Mesenchymal stem cell (in vitro differentiated cells and primary cell): ENCODE measurements around the gene TAF11. TPM values are rescaled to one million over a fixed set of nuclear protein-coding genes. Genes with fewer than 3 reads are reported as not detected.
A peak's percentile ranks its signal among the peaks of the same experiment; 100 is the strongest.
"Not testable (repeated sequence)": the region's sequence is repeated elsewhere in the genome, so short reads cannot be mapped to it uniquely, and the experiment has no call there.

Experiments used
- DNase-seq: peaks from one replicate; pipeline ENCODE4 v3.0.0-alpha.2; 2013
- H2AFZ ChIP-seq: one replicate; pipeline ENCODE4 v1.6.1; 2013; ENCODE audit warnings: low read depth, mild to moderate bottlenecking, control low read depth, inconsistent platforms, low read length, moderate library complexity
- H2AK5ac ChIP-seq: 2 replicates; pipeline ENCODE4 v1.6.1; 2013; ENCODE audit warnings: low read length, moderate library complexity, mild to moderate bottlenecking, inconsistent platforms; ENCODE audit not compliant: severe bottlenecking
- H2BK120ac ChIP-seq: one replicate; pipeline ENCODE4 v1.6.1; 2013; ENCODE audit warnings: low read depth, mild to moderate bottlenecking, inconsistent platforms, low read length, moderate library complexity
- H2BK12ac ChIP-seq, 2 experiments: one replicate each; pipeline ENCODE4 v1.6.1; 2013; ENCODE audit warnings: inconsistent platforms in 2 of 2, low read length in 2 of 2, mild to moderate bottlenecking in 2 of 2, moderate library complexity in 2 of 2, control low read depth in 1 of 2
- H2BK15ac ChIP-seq: one replicate; pipeline ENCODE4 v1.6.1; 2013; ENCODE audit warnings: mild to moderate bottlenecking, low read depth, inconsistent platforms; ENCODE audit not compliant: poor library complexity, severe bottlenecking
- H2BK5ac ChIP-seq: 2 replicates; pipeline ENCODE4 v1.6.1; 2013; ENCODE audit warnings: low read depth, mild to moderate bottlenecking, low read length, control low read depth, inconsistent platforms; ENCODE audit not compliant: poor library complexity, severe bottlenecking
- H3K14ac ChIP-seq, 2 experiments: one replicate each; pipeline ENCODE4 v1.6.1; 2013; ENCODE audit warnings: inconsistent platforms in 2 of 2, low read length in 2 of 2, control low read depth in 1 of 2, mild to moderate bottlenecking in 1 of 2, moderate library complexity in 1 of 2
- H3K18ac ChIP-seq, 2 experiments: one replicate each; pipeline ENCODE4 v1.6.1; 2013; ENCODE audit warnings: inconsistent platforms in 2 of 2, low read length in 2 of 2, control low read depth in 1 of 2, low read depth in 1 of 2, mild to moderate bottlenecking in 1 of 2
- H3K23ac ChIP-seq, 2 experiments: one replicate each; pipeline ENCODE4 v1.6.1; 2013; ENCODE audit warnings: inconsistent platforms in 2 of 2, low read length in 2 of 2, mild to moderate bottlenecking in 2 of 2, moderate library complexity in 2 of 2, control low read depth in 1 of 2
- H3K27ac ChIP-seq: 2 replicates; pipeline ENCODE4 v1.5.1; 2013; ENCODE audit warnings: mild to moderate bottlenecking, moderate library complexity, low read length, control low read depth, inconsistent platforms; ENCODE audit not compliant: poor library complexity, severe bottlenecking
- H3K27me3 ChIP-seq, 2 experiments: 2 replicates each; pipeline versions ENCODE4 v1.6.1 to v1.7.0; 2013; ENCODE audit warnings: low read length in 2 of 2, mild to moderate bottlenecking in 2 of 2, moderate library complexity in 2 of 2, control low read depth in 1 of 2, inconsistent platforms in 1 of 2; ENCODE audit not compliant: control insufficient read depth in 1 of 2, insufficient read depth in 1 of 2
- H3K36me3 ChIP-seq, 2 experiments: 2 replicates each; pipeline versions ENCODE4 v1.6.1 to v1.7.0; 2013; ENCODE audit warnings: low read length in 2 of 2, control low read depth in 1 of 2, inconsistent platforms in 1 of 2, low read depth in 1 of 2, mild to moderate bottlenecking in 1 of 2; ENCODE audit not compliant: insufficient read depth in 2 of 2, control insufficient read depth in 1 of 2
- H3K4ac ChIP-seq, 2 experiments: one replicate each; pipeline ENCODE4 v1.6.1; 2013; ENCODE audit warnings: inconsistent platforms in 2 of 2, low read length in 2 of 2, mild to moderate bottlenecking in 2 of 2, moderate library complexity in 2 of 2, control low read depth in 1 of 2, low read depth in 1 of 2
- H3K4me1 ChIP-seq: 2 replicates; pipeline ENCODE4 v1.6.1; 2013; ENCODE audit warnings: low read depth, low read length, control low read depth; ENCODE audit not compliant: control insufficient read depth, insufficient read depth
- H3K4me2 ChIP-seq: 2 replicates; pipeline ENCODE4 v1.6.1; 2013; ENCODE audit warnings: low read length, mild to moderate bottlenecking, inconsistent platforms; ENCODE audit not compliant: poor library complexity, severe bottlenecking
- H3K4me3 ChIP-seq, 2 experiments: 2 replicates each; pipeline versions ENCODE4 v1.5.1 to v1.7.0; 2013; ENCODE audit warnings: low read length in 2 of 2, mild to moderate bottlenecking in 2 of 2, control low read depth in 1 of 2, low read depth in 1 of 2; ENCODE audit not compliant: insufficient read depth in 1 of 2
- H3K79me1 ChIP-seq: replicated peaks from 2 replicates; pipeline ENCODE4 v1.6.1; 2013; ENCODE audit warnings: mild to moderate bottlenecking, control low read depth, low read length, inconsistent platforms; ENCODE audit not compliant: poor library complexity, severe bottlenecking
- H3K9ac ChIP-seq: 2 replicates; pipeline ENCODE4 v1.7.0; 2013; ENCODE audit warnings: mild to moderate bottlenecking, low read length, moderate library complexity
- H3K9me3 ChIP-seq: 2 replicates; pipeline ENCODE4 v1.7.0; 2013; ENCODE audit warnings: mild to moderate bottlenecking, low read length; ENCODE audit not compliant: control insufficient read depth
- H4K8ac ChIP-seq: one replicate; pipeline ENCODE4 v1.6.1; 2013; ENCODE audit warnings: inconsistent platforms, mild to moderate bottlenecking, low read length, moderate library complexity
- H4K91ac ChIP-seq: one replicate; pipeline ENCODE4 v1.6.1; 2013; ENCODE audit warnings: mild to moderate bottlenecking, low read length, inconsistent platforms
- WGBS: methylation state at CpG from one replicate; pipeline ENCODE4 v1.1.7; 2013; ENCODE audit warnings: mixed read lengths; 5-methylcytosine and 5-hydroxymethylcytosine counted together
- polyA plus RNA-seq, 2 experiments: library from polyadenylated mRNA; stranded (reverse); fragments of 200-250 nt; gene quantifications; one replicate each; pipeline ENCODE4 v1.2.3, GENCODE V29; 2013

The TAF11 gene, protein sequence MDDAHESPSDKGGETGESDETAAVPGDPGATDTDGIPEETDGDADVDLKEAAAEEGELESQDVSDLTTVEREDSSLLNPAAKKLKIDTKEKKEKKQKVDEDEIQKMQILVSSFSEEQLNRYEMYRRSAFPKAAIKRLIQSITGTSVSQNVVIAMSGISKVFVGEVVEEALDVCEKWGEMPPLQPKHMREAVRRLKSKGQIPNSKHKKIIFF
- polyA plus RNA-seq (2013, experiment 1 of 2), result 29.3 TPM
- polyA plus RNA-seq (2013, experiment 2 of 2), result 30.4 TPM

DNA sequence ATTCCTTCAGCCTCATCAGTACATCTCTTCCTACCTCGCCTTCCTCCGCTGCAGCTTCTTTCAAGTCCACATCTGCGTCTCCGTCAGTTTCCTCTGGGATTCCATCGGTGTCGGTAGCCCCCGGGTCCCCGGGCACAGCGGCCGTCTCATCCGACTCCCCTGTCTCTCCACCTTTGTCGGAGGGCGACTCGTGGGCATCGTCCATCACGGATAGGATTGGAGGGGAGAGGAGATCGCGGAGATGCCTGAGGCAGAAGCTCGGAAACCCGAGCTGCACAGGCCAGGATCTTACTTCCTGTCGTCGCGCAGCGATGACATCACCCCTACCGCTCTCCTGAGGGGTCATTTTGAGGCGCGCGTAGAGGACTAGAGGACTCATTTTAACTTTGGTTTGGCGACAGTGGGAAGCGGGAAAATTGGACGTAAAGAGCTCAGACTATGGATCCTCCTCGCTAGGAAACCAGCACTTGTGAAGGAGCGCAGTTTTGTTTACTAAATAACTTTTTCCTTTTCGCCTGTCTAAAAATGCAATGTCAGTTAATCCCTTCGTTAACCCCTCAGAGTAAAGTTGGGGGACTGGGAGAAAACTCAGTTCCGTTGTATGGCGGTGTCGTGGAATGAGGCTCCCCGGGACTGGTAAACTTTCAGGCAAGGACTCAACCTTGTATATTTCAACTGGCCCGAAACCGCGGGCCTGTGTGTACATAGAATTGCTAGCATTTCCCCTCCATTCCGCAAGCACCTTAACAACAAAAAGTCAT, at the start of gene TAF11:
TSS of gene TAF11 (minus strand) at position 290 of the 761 bp plus-strand sequence. CDS start at position 205, 85 bp downstream.
- Histone ChIP-seq H3K79me1 (peaks cover 24% of the 10 kb centered on the region), H3K36me3 (peaks cover 0 to 12% of the 10 kb centered on the region in 2 experiments), H3K23ac (peak within 1 kb of the TSS in 1 of 2 experiments; percentile 94), H2BK12ac (peak within 1 kb of the TSS in 1 of 2 experiments; percentile 91), H3K4me1 (peaks cover 6% of the 10 kb centered on the region), H4K8ac (peak within 1 kb of the TSS; percentile 93), H3K18ac (peak within 1 kb of the TSS in 1 of 2 experiments; percentile 37), H3K4me3 (peak within 1 kb of the TSS; percentile 87 to 95), H2BK15ac (peak within 1 kb of the TSS; percentile 89), H3K27ac (peak within 1 kb of the TSS; percentile 74), H3K9ac (peak within 1 kb of the TSS; percentile 96), H3K27me3 (no peaks in the 10 kb centered on the region), H2AK5ac (no peak within 1 kb of the TSS), H3K4me2 (peak within 1 kb of the TSS; percentile 92), H4K91ac (peak within 1 kb of the TSS; percentile 61), H3K9me3 (no peaks in the 10 kb centered on the region), H3K4ac (peak within 1 kb of the TSS in 1 of 2 experiments; percentile 42), H2BK5ac (no peak within 1 kb of the TSS), H3K14ac (no peak within 1 kb of the TSS), H2BK120ac (no peak within 1 kb of the TSS), H2AFZ (peak within 1 kb of the TSS; percentile 85)
- peak; percentile 97 for DNase-seq
- under 1% methylated on average over 41 of the region's 43 CpGs for WGBS

DNA sequence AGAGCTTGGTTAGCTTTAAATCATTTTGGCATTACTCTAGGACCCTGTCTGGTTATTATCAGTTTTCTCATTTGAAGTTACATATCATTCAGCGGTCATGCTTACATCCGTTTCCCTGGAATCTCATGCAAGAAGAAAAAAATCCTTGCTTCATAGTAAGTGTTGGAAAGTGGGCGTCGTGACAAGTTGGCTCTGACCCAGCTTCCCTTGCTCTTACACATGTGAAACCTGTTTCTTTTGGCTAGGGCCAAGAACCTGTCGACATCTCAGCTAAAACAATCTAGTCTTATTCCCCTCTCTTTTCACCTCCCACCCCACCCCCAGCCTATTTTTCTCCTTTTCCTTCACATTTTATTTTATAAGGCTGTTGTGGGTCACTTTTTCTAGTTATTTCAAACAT, 46.7 kb upstream of the TAF11 start:
- Histone ChIP-seq H2AFZ (no peak overlapping the region), H3K23ac (no peak overlapping the region), H3K18ac (no peak overlapping the region), H3K4me2 (no peak overlapping the region), H4K91ac (no peak overlapping the region), H2BK15ac (no peak overlapping the region), H4K8ac (no peak overlapping the region), H2BK5ac (no peak overlapping the region), H3K27ac (no peak overlapping the region), H3K4ac (no peak overlapping the region), H3K4me3 (no peak overlapping the region), H3K27me3 (no peaks in the 10 kb centered on the region), H3K36me3 (no peaks in the 10 kb centered on the region), H2BK12ac (no peak overlapping the region), H3K79me1 (peaks cover 32% of the 10 kb centered on the region), H3K14ac (no peak overlapping the region), H2AK5ac (no peak overlapping the region), H3K9ac (no peak overlapping the region), H2BK120ac (no peak overlapping the region), H3K9me3 (no peaks in the 10 kb centered on the region), H3K4me1 (no peaks in the 10 kb centered on the region)
- 96% methylated on average over 5 of the region's 5 CpGs for WGBS
- no peak for DNase-seq

DNA sequence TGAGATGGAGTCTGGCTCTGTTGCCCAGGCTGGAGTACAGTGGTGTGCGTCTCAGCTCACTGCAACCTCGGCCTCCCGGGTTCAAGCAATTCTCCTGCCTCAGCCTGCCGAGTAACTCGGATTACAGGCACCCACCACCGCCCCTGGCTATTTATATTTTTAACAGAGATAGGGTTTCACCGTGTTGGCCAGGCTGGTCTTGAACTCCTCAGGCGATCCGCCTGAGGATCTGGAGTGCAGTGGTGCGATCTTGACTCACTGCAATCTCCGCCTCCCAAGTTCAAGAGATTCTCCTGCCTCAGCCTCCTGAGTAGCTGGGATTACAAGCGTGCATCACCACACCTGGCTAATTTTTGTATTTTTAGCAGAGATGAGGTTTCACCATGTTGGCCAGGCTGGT, 44.4 kb upstream of the TAF11 start:
- H3K4me2 ChIP-seq, H3K27ac ChIP-seq, H3K23ac ChIP-seq, DNase-seq, H2AK5ac ChIP-seq, H3K4ac ChIP-seq, H2BK5ac ChIP-seq, H3K18ac ChIP-seq, H2BK12ac ChIP-seq, H3K9ac ChIP-seq, H4K91ac ChIP-seq, H3K9me3 ChIP-seq, H4K8ac ChIP-seq, H2AFZ ChIP-seq, H3K4me3 ChIP-seq, H2BK120ac ChIP-seq, H3K27me3 ChIP-seq, H3K4me1 ChIP-seq, H2BK15ac ChIP-seq, H3K36me3 ChIP-seq, H3K14ac ChIP-seq: not testable (repeated sequence)
- H3K79me1 ChIP-seq, result peaks cover 34% of the 10 kb centered on the region
- 99% methylated on average over 12 of the region's 12 CpGs for WGBS

DNA sequence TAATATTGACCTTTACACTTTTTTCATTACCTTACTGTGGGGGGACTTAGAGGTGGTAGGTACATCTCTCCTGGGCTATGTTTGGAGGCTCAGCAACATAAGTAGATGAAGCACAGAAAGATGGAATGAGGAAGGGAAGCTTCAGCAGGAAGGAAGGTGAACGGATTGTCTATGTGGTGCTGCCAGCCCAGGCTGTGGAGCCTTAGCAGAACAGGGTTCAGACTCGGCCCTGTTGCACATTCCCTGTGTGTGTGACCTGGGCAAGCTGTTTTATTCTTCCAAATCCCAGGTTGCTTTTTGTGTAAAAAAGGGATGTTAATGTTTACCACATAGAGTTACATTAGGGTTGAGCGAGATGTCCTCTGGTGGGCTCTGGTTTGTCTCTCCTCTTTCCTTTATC, 42.4 kb upstream of the TAF11 start:
- no peak overlapping the region for H3K23ac ChIP-seq
- WGBS, result 76% methylated on average over 3 of the region's 3 CpGs
- DNase-seq, result no peak
- H2BK12ac ChIP-seq, result no peak overlapping the region
- no peak overlapping the region for H3K4me3 ChIP-seq
- no peak overlapping the region for H3K9ac ChIP-seq
- no peak overlapping the region for H3K27ac ChIP-seq
- no peak overlapping the region for H3K4ac ChIP-seq
- H3K27me3 ChIP-seq, result no peaks in the 10 kb centered on the region
- H3K79me1 ChIP-seq, result peaks cover 36% of the 10 kb centered on the region
- H2BK5ac ChIP-seq, result no peak overlapping the region
- no peaks in the 10 kb centered on the region for H3K36me3 ChIP-seq
- no peak overlapping the region for H2AK5ac ChIP-seq
- H2BK120ac ChIP-seq, result no peak overlapping the region
- no peak overlapping the region for H2AFZ ChIP-seq
- no peak overlapping the region for H2BK15ac ChIP-seq
- H3K4me1 ChIP-seq, result peaks cover 5% of the 10 kb centered on the region
- H3K9me3 ChIP-seq, result no peaks in the 10 kb centered on the region
- H4K91ac ChIP-seq, result no peak overlapping the region
- H3K4me2 ChIP-seq, result no peak overlapping the region
- no peak overlapping the region for H3K18ac ChIP-seq
- no peak overlapping the region for H3K14ac ChIP-seq
- no peak overlapping the region for H4K8ac ChIP-seq
